ENCODE data around the gene CXCL14.

CXCL14 gene, protein sequence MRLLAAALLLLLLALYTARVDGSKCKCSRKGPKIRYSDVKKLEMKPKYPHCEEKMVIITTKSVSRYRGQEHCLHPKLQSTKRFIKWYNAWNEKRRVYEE

GRCh38 chr5:135578685-135579341 lies at the start of gene CXCL14:
Gene CXCL14 (minus strand): TSS chr5:135578991. CDS start chr5:135578778, 213 bp downstream.
- peak in 1 of 2 donors; percentile 17 for DNase-seq

- DNase-seq: no peak
Observed at GRCh38 chr5:135626636-135627035, 47.8 kb upstream of the CXCL14 start.

DNA sequence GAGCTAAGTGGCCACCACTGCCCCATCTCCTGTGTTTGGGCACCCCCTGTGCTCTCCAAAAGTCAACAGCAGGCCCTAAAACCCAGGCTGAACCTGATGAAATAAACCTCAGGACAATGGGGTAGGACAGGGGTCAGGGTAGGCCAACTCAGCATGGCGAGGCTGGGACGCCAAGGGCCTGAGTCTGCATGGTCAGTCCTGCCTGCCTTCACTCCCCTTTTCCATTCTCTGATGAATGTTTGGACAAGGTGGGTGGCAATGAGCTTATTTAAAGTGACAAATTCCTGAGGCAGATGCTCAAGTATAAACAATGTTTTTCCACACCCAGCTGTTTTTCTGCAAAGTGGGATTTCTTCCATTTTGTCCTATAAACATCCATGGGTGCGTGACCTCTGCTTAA lies 47.2 kb upstream of the CXCL14 start:
- DNase-seq: no peak

GRCh38 chr5:135625486-135625885 lies 46.7 kb upstream of the CXCL14 start:
- no peak for DNase-seq

GRCh38 chr5:135625061-135625460 lies 46.3 kb upstream of the CXCL14 start:
- DNase-seq: no peak

DNA sequence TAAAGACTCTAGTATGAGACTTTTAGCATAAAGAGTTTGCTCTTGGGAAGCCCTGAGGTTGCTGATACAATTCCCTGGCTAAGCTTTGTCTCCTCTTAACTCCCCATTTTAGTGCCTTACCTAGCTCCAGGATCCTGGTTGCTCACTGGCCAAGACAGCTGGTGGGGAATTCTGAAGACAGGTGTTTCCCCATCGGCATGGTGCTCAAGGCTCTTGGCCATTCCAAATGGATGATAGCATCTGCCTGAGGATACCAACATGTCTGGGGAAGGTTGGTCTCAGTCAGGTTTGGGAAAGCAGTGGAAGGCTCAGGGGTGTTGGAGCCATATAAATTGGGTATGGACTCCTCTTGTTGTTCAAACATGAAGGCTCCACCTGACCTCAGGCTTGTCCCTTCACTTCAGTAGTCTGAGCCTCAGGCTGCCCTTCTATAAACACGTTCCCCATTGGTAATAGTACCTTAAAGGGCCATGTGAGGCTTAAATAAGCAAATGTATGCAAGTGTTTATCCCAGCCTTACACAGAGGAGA lies 44.5 kb upstream of the CXCL14 start:
- DNase-seq: no peak

DNA sequence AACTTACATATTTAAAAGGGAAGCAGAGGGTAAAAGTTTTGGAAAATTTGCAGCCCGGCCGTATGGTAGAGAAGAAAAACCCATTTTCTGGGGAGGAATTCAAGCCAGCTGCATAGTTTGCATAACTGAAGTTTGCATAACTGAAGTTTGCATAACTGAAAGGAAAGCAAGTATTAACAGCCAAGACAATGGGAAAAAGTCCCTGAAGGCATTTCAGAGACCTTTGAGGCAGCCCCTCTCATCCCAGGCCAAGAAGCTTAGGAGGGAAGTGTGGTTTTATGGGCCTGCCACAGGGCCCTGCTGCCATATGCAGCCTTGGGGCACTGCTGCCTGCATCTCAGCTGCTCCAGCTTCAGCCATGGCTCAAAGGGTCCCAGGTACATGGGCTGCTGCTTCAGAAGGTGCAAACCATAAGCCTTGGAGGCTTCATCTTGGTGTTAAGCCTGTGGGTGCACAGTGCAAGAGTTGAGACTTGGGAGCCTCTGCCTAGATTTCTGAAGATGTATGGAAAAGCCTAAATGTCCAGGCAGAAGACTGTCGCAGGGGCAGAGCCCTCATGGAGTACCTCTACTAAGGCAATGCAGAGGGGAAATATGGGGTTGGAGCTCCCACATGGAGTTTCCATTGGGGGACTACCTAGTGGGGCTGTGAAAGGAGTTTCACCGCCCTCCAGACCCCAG lies 36.9 kb upstream of the CXCL14 start:
- DNase-seq: no peak

DNA sequence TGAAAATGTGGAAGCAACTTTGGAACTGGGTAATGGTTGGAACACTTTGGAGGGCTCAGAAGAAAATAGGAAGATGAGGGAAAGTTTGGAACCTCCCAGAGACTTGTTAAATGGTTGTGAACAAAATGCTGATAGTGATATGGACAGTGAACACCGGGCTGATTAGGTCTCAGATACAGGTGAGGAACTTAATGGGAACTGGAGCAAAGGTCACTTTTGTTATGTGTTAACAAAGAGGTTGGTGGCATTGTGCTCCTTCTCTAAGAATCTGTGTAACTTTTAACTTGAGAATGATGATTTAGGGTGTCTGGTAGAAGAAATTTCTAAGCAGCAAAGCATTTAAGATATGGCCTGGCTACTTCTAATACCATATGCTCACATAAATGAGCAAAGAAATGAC lies 36.4 kb upstream of the CXCL14 start:
- no peak for DNase-seq

DNA sequence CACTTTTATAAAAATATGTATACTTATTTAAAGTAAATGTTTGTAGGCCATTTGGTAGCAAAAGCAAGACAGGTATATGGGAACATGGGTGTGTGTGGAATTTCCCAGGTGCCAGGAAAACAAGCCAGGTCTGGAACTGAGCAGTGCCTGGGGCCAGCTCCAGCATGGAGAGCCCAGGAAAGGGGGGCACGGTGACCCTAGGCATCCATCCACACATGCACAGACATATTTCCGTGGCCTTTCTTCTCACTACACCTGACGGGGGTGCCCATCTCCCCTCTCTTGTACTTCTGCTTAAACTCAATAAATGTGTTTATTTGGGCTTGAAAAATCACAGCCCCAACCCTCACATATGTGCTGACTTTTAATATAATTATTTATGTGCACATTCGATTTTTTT lies 31.2 kb upstream of the CXCL14 start:
- DNase-seq: no peak

DNA sequence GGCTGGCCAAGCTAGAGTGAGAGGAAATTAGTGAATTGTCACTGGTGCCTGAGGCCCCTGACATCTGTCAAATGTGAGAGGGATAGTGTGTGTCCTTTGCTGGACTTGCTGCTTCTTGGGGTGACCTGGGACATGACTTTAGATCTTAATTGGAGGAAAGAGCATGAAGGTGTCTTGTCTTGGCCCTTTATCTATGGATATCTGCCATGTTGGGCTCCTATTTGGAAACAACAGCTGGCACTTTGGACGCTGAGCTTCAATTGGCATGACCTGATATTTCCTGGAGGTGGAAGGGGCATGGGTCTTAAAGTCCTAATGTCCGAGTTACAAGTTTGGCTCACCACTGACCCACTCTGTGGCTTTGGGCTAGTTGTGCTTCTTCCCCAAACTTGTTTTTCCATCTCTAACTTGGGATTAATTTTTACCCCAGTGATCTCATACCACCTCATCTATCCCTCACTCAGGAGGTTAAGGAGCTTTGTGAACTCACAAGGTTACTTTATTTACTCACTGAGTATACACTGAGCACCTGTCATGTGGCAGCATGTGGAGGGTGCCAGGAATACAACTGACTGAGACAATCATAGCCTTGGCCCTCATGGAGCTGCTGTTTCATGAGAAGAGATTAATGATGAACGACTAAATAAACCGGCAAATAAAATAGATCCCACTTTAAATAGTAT lies 30.1 kb upstream of the CXCL14 start:
- DNase-seq: no peak

DNA sequence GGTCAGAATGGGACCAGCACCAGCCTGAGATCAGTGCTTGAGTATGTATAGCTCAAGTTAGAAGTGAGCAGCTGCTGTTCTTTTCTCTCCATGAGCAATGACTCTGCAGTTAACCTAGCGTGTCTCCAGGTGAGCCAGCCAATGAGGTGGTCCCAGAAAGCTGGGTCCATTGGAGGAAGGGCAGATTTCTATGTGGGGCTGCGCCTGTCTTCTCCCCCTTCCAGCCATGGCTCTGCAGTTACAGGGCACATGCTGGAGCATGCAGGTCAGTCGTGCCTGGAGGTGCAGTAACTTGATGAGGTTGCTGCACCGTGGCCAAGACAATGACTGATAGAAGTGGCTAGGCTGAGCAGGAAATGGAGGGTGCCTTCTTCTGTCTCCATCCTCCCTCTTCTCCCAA lies 29.6 kb upstream of the CXCL14 start:
- no peak for DNase-seq

GRCh38 chr5:135606431-135606830 lies 27.6 kb upstream of the CXCL14 start:
- DNase-seq: no peak

DNA sequence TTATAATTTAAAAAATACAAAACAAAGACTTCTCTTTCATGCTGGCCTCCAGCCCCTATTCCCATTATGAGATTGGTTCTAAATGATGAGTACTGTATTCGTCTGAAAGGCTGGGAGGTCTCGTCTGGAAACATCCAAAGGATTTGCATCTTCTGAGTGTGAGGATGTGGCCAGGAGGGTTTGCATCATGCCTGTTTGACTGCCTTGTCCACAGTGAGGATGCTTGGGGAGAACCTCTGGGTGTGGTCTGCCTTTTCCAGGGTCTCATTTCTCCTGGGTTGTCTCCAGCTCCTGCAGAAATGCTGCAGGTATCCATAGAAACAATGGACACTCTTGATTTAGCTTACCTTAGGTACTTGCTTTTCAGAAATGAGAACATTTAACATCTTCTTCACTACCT lies 26.4 kb upstream of the CXCL14 start:
- DNase-seq: no peak

DNA sequence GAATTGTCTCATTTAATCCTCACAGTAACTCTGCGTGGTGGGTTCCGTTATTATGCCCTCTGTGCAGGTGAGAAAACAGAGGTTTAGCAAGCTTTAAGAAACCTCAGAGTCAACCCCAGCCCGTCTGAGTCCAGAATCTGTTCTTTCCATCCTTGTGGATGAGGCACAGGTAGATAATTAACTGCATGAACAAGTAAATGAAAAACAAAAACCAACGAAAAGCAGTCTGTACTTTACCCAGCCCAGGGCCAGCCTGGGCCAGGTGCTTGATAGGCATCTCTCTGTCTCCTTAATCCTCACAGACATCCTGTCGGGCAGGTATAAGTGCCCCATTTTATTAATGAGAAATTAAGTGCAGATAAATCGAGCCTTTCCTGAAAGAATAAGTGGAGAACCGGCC lies 25.3 kb upstream of the CXCL14 start:
- DNase-seq: no peak

DNA sequence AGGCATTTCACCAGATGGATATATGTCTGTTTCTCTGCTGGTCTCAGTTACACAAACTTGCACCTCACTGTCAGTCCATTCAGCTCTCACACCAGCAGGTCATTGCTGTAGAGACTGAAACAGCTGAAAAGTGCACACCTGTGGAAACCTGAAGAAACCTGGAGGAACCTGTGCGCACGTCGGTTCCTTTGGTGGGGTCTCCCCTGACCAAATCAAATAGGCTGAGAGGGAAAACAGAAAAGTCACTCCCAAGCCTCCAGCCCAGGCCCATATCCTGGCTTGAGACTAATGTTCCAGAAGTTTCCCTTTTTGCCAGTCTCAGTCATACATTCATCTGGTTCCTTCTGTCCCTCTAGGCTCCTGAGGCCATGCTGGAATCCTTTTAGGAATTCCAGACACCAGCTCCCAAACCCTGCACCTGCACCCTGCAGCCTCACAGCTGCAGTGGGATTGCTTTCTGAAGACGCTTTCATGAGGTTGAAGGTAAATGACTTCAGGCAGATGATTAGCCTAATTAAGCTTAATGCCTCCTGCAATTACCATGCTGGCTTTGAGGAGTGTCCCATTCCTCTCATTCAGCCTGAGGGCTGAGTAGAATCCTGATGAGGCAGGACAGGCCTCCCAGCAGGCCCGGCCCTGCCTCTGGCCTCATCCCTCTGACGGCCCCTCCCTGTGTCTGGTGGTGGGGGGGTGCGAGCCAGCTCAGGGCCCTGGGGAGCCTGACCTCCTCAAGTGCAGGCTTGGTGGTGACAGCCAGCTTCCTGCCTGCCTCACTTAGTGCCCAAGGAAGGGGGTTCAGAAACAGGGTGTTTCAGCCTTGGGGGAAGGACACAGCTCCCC lies 24.3 kb upstream of the CXCL14 start:
- DNase-seq: no peak

DNA sequence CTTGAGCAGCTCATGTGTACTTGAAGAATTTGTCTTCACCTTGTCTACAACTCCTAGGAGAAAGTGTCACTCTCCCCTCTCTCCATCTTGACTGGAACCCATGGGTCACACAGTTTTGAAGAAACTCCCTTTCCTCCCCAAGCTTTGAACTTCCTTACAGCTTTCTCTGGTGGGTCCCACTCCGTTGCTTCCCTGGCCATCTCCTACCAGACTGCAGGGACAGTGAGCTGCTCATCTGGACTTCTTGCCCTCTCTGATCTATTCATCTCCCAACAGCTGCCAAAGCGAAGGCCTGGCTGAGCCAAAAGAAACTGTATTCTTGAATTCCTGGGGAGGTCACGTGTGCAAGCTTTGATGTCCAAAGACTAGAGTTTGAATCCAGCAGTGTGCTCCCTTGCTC lies 22.7 kb upstream of the CXCL14 start:
- no peak for DNase-seq

DNA sequence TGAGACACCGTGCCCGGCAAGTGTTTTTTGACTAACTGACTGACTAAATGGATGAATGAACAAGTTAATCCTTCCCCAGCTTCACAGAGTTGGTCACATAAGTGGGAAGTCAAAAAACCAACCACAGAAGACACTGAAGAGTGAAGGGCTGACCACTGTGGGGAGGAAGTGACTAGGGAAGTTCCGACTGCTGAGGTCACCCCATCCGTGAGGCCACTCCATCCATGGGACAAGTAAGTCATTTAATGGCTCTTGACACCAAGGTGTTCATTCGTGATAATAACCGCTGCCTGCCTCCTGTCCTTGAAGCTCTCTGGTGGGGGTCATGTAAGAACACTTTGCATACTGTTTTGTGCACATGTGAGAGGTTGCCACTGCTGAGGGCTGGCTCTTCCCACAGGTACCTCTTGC lies 22.2 kb upstream of the CXCL14 start:
- no peak for DNase-seq

DNA sequence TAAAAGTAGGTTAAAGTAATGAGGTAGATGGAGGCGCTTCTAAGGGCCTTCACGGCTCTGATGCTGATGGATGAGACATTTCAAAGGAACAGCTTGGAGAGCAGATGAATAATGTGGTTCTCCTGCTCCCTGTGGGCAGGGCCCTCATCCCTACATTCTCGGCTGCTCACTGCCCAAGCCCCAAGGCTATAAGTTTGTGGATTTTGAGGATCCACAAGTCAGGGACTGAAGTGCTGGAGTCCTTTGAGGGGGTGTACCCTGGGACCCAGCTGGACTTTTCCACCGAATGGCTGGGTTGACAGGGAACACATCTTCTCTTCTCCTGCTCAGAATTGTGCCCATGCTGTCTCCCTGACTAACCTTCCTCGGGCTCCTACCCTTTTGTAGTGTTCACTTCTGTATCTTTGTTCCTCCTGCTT lies 21.4 kb upstream of the CXCL14 start:
- DNase-seq: no peak

GRCh38 chr5:135599421-135600151 lies 20.8 kb upstream of the CXCL14 start:
- no peak for DNase-seq

DNA sequence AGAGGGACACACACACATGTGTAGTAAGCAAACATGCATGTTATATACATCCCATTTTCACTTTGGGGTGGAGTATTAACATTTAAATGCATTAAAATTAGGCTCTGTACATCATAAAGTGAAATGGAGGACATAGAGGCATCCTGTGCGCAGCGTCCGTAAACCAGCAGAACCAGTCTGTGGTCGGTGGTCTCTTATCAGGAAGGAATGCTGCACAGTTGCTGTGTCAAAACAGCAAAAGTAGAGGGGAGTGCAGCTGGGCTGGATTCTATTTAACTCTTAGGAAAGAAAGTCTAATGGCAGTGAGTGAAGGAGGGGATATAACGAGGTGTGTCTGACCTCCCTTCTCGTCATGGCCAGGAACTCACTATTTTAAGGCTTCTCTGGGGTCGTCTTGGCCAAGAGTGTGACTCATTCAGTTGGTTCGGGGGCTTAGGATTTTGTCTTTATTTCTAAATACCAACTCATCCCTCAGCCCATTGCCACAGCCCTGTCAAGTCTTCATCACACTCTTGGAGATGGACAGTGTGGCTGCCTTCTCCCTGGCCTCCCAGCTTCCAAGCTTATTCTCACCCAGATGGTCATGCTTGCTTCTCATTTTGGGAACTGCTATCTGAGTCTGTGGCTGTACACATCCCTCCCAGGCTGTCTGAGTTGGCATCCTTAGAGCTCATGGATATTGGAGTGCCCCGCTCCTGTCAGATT lies 20.1 kb upstream of the CXCL14 start:
- DNase-seq: no peak

- no peak for DNase-seq
Observed at GRCh38 chr5:135596788-135597187, 18.0 kb upstream of the CXCL14 start.
